AG04450 (cell line): ENCODE measurements around the gene CCDC73. TPM values are rescaled to one million over a fixed set of nuclear protein-coding genes. Genes with fewer than 3 reads are reported as not detected.

Source experiments
- CTCF ChIA-PET: fragments of 300-600, 350-600 bp; formaldehyde crosslinking; extraction: SDS; loops from one replicate; lab custom pipeline; 2022; ENCODE audit warnings: antibody characterized with exemption, inconsistent platforms; lab: Charles Lee
- POLR2A ChIA-PET: fragments of 350-600 bp; formaldehyde crosslinking; extraction: SDS; loops from one replicate; lab custom pipeline; 2021; ENCODE audit warnings: antibody characterized with exemption, inconsistent platforms; lab: Yijun Ruan, JAX
- DNase-seq: peaks from one replicate; pipeline ENCODE4 v3.0.0-alpha.2; 2011; ENCODE audit warnings: low read depth, low spot score
- H3K27ac ChIP-seq: one replicate; pipeline ENCODE4 v1.5.1; 2012; ENCODE audit warnings: low read depth, low read length, control low read depth
- H3K27me3 ChIP-seq: one replicate; pipeline ENCODE4 v1.6.0; 2012; ENCODE audit warnings: low read length; ENCODE audit not compliant: control insufficient read depth, insufficient read depth
- H3K4me3 ChIP-seq: 2 replicates; pipeline ENCODE4 v1.5.1; 2011; ENCODE audit warnings: mild to moderate bottlenecking, low read depth, low read length, control low read depth
- H3K9me3 ChIP-seq: 2 replicates; pipeline ENCODE4 v1.5.1; 2012; ENCODE audit warnings: low read length; ENCODE audit not compliant: control insufficient read depth, insufficient read depth
- polyA plus RNA-seq: library from polyadenylated mRNA; depleted of rRNA; stranded (reverse); fragments of >200 nt; gene quantifications from 2 replicates; pipeline ENCODE4 v1.2.3, GENCODE V29; 2011
- TF ChIP-seq, protein P1 (sequence below): IDR thresholded peaks from 2 replicates; pipeline ENCODE4 v1.5.1; 2011; ENCODE audit warnings: low read depth, low read length, control low read depth, inconsistent platforms

CCDC73 gene
- polyA plus RNA-seq, 1 experiment: not detected

DNA sequence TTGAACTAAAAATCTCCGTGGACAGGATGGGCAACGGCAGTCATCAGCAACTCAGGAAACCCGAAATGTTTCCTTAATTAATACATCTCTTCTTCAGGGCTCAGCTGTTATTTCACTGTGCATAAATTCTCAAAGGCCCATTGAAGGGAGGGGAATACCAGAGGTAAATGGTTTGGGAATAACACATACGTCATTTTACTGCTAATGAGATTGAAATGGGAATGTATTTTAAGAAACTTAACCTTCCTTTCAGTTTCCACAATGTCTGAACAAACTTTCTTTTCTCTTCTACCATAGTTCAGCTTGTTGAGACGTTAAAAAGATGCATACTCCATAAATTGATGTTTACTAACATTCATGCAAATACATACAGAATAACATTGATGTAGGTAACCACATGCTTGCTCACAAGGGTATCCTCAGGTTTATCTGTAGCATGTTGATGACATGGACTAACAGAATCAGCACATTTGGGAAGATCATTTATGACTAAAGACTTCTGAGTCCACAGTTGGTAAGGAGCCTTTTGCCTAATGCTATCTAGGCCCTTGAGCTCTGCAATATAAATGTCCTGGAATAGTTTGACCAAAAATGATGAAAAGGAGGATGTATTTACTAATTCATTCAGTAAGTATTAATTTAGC lies 27.6 kb upstream of the CCDC73 start:
- H3K27me3 ChIP-seq: no peaks in the 10 kb centered on the region
- H3K9me3 ChIP-seq: no peaks in the 10 kb centered on the region
- ChIA-PET POLR2A (no interaction called here), CTCF (interaction anchor here (0.6 to 1.7 kb wide), 3 partner anchors 9 to 29 kb away, joined by 3 to 7 read pairs (median 3); no protein-coding TSS in a partner anchor)
- no peak overlapping the region for H3K27ac ChIP-seq
- H3K4me3 ChIP-seq: no peak overlapping the region
- DNase-seq: no peak
- TF ChIP-seq, protein P1, sequence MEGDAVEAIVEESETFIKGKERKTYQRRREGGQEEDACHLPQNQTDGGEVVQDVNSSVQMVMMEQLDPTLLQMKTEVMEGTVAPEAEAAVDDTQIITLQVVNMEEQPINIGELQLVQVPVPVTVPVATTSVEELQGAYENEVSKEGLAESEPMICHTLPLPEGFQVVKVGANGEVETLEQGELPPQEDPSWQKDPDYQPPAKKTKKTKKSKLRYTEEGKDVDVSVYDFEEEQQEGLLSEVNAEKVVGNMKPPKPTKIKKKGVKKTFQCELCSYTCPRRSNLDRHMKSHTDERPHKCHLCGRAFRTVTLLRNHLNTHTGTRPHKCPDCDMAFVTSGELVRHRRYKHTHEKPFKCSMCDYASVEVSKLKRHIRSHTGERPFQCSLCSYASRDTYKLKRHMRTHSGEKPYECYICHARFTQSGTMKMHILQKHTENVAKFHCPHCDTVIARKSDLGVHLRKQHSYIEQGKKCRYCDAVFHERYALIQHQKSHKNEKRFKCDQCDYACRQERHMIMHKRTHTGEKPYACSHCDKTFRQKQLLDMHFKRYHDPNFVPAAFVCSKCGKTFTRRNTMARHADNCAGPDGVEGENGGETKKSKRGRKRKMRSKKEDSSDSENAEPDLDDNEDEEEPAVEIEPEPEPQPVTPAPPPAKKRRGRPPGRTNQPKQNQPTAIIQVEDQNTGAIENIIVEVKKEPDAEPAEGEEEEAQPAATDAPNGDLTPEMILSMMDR: no peak

DNA sequence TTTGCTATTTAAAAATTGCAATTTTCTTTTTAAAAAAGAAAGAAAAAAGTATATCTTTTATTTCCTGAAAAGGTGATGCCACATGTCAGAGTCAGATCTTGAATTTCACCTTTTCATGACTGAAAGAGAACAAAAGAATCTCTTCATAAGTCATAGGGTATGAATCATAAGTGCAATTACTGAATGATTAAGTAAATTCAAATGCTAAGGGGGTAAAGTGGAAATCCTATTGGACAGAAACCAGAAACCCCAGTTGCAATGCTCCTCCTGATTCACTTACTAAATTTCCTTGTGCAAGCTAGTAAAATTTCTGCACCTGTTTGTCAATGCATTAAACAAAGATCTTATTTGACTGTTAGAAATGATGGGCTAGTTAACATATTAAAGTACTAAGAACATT lies 27.1 kb upstream of the CCDC73 start:
- CTCF ChIA-PET: interaction anchor here (1.2 to 1.7 kb wide), 2 partner anchors 13 to 28 kb away, joined by 3 to 7 read pairs; no protein-coding TSS in a partner anchor
- no peak for DNase-seq

GRCh38 chr11:32820497-32820896 lies 26.0 kb upstream of the CCDC73 start:
- POLR2A ChIA-PET: no interaction called here
- CTCF ChIA-PET: no interaction called here
- TF ChIP-seq, protein P1: no peak
- H3K27ac ChIP-seq: no peak overlapping the region
- H3K4me3 ChIP-seq: no peak overlapping the region
- no peaks in the 10 kb centered on the region for H3K27me3 ChIP-seq
- H3K9me3 ChIP-seq: no peaks in the 10 kb centered on the region
- DNase-seq: no peak

More for the DNA sequence above, 27.1 kb upstream of the CCDC73 start:
- H3K9me3 ChIP-seq: no peaks in the 10 kb centered on the region
- TF ChIP-seq, protein P1: no peak
- H3K4me3 ChIP-seq: no peak overlapping the region
- H3K27me3 ChIP-seq: no peaks in the 10 kb centered on the region
- no peak overlapping the region for H3K27ac ChIP-seq
- POLR2A ChIA-PET: no interaction called here

GRCh38 chr11:32819187-32819586 lies 24.7 kb upstream of the CCDC73 start:
- Histone ChIP-seq H3K27me3 (no peaks in the 10 kb centered on the region), H3K27ac (no peak overlapping the region), H3K9me3 (no peaks in the 10 kb centered on the region), H3K4me3 (no peak overlapping the region)
- ChIA-PET POLR2A (no interaction called here), CTCF (no interaction called here)
- no peak for DNase-seq
- TF ChIP-seq, protein P1: no peak

GRCh38 chr11:32817852-32818183 lies 23.4 kb upstream of the CCDC73 start:
- Histone ChIP-seq H3K9me3 (no peaks in the 10 kb centered on the region), H3K27ac (no peak overlapping the region), H3K27me3 (no peaks in the 10 kb centered on the region), H3K4me3 (no peak overlapping the region)
- ChIA-PET CTCF (interaction anchor here (1.4 kb wide), 1 partner anchor 9 kb away, joined by 8 read pairs; no protein-coding TSS in a partner anchor), POLR2A (no interaction called here)
- no peak for DNase-seq
- TF ChIP-seq, protein P1: no peak
